GM18909 (cell line): ENCODE data around the gene CHST13.
"Not testable (repeated sequence)": the region's sequence is repeated elsewhere in the genome, so short reads cannot be mapped to it uniquely, and the experiment has no call there.

Experiments used
- ATAC-seq: cut with Tn5 transposase; IDR thresholded peaks from one replicate; pipeline ENCODE4 v1.9.1; 2021; ENCODE audit warnings: mild to moderate bottlenecking; ENCODE audit not compliant: unreplicated experiment, poor library complexity

Gene CHST13

DNA sequence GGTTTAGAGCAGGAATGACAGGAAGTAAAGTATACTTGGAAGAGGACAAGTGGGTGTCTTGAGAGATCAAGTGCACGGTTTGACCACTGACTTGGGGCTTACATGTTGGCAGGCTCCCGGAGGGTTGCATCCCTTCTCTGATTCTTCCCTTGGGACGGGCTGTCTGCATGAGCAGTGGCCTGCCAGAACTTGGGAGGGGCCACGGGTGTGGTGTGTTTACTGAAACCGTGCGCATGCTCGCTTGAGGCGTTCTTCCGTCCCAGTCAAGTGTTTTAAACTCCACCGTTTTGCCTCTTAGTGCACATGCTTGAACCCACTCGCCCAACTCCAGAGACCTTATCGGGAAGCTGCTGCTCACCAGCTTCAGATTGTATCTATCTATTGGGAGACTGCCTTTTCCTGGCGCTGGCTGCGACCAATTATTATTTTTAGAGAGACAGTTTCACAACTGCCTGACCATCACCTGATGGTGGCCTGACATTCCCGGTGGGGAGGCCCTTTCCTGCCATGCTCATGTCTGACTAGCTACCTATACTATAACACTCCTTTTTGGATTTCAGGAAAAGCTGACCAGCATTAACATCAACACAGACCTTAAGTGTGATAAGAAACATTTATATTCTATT is 49.6 kb downstream of the CHST13 start:
- no peak for ATAC-seq

DNA sequence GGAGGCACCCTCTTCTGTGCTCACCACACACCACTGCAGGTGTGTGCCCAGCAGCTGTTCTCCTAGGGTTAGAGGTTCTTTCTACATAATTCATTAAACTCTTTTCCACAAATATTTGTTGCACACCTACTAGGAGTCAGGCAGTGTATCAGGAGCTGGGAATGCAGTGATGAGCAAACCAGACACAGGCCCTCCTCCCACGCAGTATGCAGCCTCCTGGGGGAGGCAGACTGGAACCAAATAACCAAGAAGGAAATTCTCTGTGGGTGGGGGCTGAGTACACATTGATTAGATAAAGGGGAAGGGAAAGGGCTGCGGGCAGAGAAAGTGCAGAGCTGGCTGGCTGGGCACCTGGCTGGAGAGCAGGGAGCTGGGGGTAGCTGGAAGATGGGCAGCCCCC is 53.3 kb downstream of the CHST13 start:
- ATAC-seq = no peak

- ATAC-seq = no peak
Observed at GRCh38 chr3:126578702-126579101, 54.7 kb downstream of the CHST13 start.

- ATAC-seq = no peak
Observed at GRCh38 chr3:126580746-126581145, 56.8 kb downstream of the CHST13 start.

DNA sequence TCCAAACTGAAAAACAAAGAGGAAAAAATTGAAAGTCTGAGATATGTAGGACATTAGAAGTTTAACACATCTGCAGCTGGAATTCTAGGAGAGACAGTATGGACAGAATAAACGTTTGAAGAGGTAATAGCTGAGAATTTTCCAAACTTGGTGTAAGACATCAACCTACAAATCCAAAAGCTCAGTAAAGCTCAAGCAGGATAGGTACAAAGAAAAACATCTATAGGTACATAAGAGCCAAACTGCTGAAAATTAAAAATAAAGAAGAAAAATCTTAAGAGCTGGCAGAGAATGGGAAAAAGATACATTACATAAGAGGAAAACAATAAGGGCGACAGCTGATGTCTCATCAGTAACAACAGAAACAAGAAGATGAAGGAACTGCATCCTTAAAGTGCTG is 57.6 kb downstream of the CHST13 start:
- ATAC-seq = no peak

- ATAC-seq = no peak
Observed at GRCh38 chr3:126582311-126582710, 58.4 kb downstream of the CHST13 start.

DNA sequence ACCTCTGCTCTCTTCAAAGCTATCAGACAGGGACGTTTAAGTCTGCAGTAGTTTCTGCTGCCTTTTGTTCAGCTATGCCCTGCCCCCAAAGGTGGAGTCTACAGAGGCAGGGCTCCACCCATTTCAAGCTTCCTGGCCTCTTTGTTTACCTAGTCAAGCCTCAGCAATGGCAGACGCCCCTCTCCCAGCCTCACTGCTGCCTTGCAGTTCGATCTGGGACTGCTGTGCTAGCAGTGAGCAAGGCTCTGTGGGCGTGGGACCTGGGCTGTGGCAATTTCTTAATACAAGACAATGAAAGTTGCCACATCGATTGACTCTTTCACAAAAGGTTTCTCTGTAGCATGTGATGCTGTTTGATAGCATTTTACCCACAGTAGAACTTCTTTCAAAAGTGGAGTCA is 67.6 kb downstream of the CHST13 start:
- ATAC-seq = not testable (repeated sequence)
